ENCODE measurements around the gene CAMSAP1. TPM values are rescaled to one million over a fixed set of nuclear protein-coding genes. Genes with fewer than 3 reads are reported as not detected.

The CAMSAP1 gene
- total RNA-seq, 1 donor from 2014 or later = 25.5 TPM

DNA sequence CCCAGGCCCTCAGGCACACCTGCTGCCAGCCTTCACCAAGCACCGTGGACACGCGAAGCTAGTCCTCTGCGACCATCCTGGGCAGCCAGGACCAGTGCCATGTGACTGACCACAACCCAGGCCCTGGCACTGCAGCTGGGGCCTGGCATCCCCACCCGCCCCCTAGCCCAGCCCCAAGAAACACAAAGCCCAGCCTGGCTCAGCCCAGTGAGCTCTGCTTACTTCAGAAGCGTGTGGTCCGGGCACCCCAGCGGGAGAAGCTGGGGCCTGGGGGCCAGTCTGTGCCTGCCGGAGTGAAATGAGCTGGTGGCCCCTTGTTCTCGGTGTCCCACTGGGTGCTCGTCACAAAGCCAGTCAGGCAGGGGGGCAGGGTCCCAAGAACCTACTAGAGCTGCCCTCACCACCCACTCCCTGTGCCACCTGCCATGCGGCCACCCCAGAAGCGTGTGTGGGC, 117.5 kb downstream of the CAMSAP1 start:
- intact Hi-C loops (cut with DNase I) = no loop called here

DNA sequence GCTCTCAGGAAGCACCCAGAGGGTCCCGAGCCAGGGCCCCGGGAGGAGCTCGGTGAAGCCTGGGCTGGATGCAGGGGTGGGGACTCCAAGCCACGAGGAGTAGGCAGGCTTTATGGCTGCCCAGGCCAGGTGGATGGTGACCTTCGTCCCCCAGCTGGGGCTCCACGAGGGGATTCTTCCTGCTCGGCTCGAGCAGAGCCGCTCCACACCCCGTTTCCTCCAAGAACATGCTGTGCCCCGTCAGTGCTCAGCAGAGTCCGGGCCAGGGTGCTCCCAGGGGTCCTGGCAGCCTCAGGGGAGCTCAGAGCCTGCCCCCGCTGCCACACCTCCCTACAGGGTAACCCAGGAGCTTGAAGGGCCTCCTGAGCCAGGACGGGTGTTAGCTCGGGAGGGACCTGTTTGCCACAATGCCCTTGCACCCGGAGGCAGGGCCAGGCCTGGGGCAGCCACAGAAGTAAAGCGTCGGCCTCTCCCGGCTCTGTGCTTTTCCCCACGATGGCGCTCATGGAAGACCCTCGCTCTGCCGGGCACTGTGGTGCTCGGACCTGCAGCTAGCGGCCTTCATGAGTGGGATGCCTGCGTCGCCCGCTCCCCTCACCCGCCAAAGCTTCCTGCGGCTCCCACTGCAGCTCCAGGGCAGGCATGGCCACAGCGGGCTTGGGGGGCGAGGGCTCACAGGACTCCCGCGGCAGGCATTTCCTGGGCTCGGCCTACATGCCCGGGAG, 118.6 kb downstream of the CAMSAP1 start:
- intact Hi-C loops (cut with DNase I) = no loop called here
- no peak for DNase-seq (ENCODE audit: low spot score)

More for the DNA sequence above, 117.5 kb downstream of the CAMSAP1 start:
- no peak for DNase-seq (ENCODE audit: low spot score)

GRCh38 chr9:135787776-135788575, 119.4 kb downstream of the CAMSAP1 start:
- no peak for DNase-seq (ENCODE audit: low spot score)
- intact Hi-C loops (cut with DNase I) = no loop called here

- intact Hi-C loops (cut with DNase I) = no loop called here
- no peak for DNase-seq (ENCODE audit: low spot score)
Observed at GRCh38 chr9:135787317-135787716, 120.0 kb downstream of the CAMSAP1 start.

DNA sequence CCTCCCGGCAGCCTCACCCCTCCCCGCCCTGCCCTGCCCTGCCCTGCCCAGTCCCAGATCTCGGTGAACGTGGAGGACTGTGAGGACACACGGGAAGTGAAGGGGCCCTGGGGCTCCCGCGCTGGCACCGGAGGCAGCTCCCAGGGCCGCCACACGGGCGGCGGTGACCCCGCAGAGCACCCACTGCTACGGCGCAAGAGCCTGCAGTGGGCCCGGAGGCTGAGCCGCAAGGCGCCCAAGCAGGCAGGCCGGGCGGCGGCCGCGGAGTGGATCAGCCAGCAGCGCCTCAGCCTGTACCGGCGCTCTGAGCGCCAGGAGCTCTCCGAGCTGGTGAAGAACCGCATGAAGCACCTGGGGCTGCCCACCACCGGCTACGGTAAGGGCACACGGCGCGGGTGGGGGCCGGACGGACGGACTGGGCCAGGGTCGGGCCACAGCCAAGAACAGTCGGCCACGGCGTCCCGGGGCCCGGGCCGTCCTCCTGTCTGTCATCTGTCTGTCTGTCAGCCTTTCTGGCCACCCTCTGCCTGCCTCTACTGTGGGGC, 121.1 kb downstream of the CAMSAP1 start:
- DNase-seq (ENCODE audit: low spot score) = no peak
- intact Hi-C loops (cut with DNase I) = no loop called here

GRCh38 chr9:135785013-135785575, 122.3 kb downstream of the CAMSAP1 start:
- DNase-seq (ENCODE audit: low spot score) = no peak
- intact Hi-C loops (cut with DNase I) = no loop called here

DNA sequence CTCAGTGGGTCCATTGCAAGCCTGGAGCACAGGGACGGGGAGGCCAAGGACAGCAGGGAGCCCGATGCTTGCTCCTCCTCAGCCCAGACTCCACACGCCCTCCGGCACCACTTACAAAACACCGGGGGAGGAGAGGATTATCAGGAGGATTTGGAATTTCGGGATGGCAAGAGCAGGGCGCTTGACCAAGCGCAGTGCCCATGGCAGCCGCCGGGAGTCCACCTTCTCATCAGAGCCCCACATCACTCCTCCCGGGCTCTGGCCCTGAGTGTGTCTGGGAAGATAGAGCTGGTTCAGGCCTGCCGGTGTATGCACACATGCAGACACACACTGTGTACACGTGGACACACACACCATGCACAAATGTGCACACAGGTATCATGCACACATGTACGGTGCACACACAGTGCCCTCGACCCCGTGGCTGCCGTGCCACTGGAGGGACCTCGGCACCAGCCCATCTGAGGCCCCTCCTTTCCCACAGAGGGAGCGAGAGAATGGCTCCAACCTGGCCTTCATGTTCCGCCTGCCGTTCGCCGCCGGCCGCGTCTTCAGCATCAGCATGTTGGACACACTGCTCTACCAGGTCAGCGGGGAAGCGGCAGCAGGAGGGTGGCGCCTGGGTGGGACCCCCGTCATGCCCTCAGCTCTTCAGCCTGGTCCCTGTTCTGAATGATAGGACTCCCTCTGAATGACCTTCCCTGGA, 123.7 kb downstream of the CAMSAP1 start:
- no peak for DNase-seq (ENCODE audit: low spot score)
- intact Hi-C loops (cut with DNase I) = no loop called here

DNA sequence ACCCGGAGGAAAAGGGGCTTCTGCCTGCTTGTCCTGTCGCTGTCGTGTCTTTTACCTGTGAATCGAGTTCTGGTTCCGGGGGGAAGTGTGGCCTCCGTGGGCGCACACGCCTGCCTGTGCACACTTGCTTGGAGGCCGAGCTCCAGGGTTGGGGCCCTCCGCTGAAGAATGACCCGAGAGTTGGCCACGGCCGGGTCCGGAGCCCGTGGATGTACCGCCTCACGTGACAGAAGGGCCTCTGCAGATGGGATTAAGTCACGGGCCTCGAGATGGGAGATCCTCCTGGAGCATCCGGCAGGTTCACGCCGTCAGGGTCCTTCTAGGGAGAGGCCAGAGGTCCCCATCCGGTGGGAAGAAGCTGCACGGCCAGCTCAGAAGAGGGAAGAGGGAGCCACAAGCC, 124.4 kb downstream of the CAMSAP1 start:
- intact Hi-C loops (cut with DNase I) = no loop called here
- DNase-seq (ENCODE audit: low spot score) = no peak

DNA sequence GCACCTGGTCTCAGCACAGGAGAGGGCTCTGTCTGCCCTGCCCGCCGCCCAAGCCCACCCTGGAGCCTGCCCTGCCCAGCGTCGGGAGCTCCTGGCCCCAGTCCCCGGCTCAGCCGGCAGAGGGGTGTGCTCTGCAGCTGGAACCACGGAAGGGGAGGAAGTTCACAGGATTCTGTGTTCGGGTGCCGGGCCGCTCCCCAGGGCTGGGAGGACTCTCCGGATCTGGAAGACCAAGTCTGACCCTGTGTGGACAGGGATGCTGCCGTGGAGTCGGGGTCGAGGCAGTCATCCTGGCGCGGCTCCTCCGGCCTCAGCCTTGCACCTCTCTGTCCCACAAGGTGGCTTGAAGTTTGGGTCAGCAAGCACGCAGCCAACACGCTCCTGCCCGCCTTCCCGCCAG, 126.7 kb downstream of the CAMSAP1 start:
- no peak for DNase-seq (ENCODE audit: low spot score)
- intact Hi-C loops (cut with DNase I) = no loop called here

GRCh38 chr9:135780086-135780485, 127.3 kb downstream of the CAMSAP1 start:
- intact Hi-C loops (cut with DNase I) = no loop called here
- no peak for DNase-seq (ENCODE audit: low spot score)

DNA sequence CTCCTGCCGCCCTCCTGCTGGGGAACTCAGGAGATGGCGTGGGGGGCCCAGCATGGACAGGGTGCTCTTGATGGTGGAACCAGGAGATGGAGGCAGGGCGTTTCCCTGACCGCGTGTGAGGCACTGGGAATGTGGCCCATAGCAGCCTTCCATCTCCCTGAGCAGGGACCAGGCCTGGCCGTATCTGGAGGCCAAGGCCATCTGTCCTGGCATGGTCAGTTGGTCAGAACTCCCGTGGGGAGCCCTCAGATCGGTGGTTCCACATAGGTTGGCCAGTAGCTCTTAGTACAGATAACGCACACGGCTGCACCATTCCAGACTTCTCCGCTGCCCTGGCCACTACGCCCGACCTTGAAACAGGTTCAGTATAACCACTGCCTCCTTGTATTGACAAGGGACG, 127.8 kb downstream of the CAMSAP1 start:
- DNase-seq (ENCODE audit: low spot score) = no peak
- intact Hi-C loops (cut with DNase I) = no loop called here

GRCh38 chr9:135778421-135778820, 128.9 kb downstream of the CAMSAP1 start:
- intact Hi-C loops (cut with DNase I) = no loop called here
- DNase-seq (ENCODE audit: low spot score) = no peak

DNA sequence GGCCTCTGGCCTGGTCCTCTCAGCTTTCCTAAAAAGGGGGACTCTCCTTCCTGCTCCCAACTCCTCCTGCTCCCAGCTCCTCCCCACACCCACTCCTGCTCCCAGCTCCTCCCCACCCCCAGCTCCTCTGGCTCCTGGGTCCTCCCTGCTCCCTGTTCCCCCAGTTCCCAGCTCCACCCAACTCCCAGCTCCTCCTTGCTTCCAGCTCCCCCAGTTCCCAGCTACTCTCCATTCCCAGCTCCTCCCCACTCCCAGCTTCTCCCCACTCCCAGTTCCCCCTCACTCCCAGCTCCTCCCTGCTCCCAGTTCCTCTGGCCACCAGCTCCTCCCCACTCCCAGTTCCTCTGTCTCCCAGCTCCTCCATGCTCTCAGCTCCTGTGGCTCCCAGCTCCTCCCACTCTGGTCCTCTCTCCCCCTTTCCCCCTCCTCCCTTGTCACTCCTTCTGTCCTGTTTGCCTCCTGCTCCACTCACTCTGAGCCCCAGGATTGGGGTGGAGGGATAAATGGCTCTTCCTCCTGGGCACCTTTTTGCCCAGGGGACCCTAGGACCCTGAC, 129.6 kb downstream of the CAMSAP1 start:
- intact Hi-C loops (cut with DNase I) = no loop called here
- no peak for DNase-seq (ENCODE audit: low spot score)

GRCh38 chr9:135776893-135777622, 130.3 kb downstream of the CAMSAP1 start:
- intact Hi-C loops (cut with DNase I) = no loop called here
- DNase-seq (ENCODE audit: low spot score) = no peak

- intact Hi-C loops (cut with DNase I) = no loop called here
Observed at GRCh38 chr9:135775911-135776310, 131.4 kb downstream of the CAMSAP1 start.

GRCh38 chr9:135774794-135775525, 132.4 kb downstream of the CAMSAP1 start:
- intact Hi-C loops (cut with DNase I) = no loop called here
- DNase-seq (ENCODE audit: low spot score) = no peak

More at GRCh38 chr9:135775911-135776310, 131.4 kb downstream of the CAMSAP1 start:
- DNase-seq (ENCODE audit: low spot score) = no peak

GRCh38 chr9:135774239-135774747, 133.1 kb downstream of the CAMSAP1 start:
- DNase-seq (ENCODE audit: low spot score) = no peak
- intact Hi-C loops (cut with DNase I) = no loop called here
